ENCODE results near the gene COX7B2. TPM values are rescaled to one million over a fixed set of nuclear protein-coding genes. Genes with fewer than 3 reads are reported as not detected.

COX7B2 gene
- total and polyA plus RNA-seq, 2 of the 4 experiments (the other 2 are of a cell fraction): not detected

DNA sequence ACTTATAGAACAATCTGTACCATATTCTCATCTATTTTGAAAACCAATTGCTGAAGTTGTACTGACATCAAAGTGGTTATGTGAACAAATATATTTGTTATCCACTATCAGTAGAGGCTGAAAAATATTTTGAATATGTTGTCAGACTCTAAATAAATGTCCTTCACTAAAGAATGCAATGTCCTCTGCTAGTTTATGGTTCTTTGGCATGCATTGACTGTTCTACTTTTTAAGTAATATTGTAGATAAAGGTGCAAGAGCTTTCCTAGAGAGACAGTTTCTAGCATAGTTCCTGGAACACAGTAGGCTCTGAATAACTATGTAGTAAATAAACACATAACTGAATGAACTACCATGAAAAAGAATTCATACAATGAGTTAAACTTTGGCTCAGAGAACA is 18.2 kb upstream of the COX7B2 start:
- Histone ChIP-seq H3K4me2 (ENCODE audit: low read depth, low read length) (no peak overlapping the region), H2AK9ac (replicated peaks; ENCODE audit: low read depth, low read length, poor library complexity) (no peak overlapping the region), H2BK15ac (ENCODE audit: low read depth, low read length) (no peak overlapping the region), H4K91ac (ENCODE audit: insufficient read depth, low read depth, low read length) (no peak overlapping the region), H3K4ac (ENCODE audit: low read depth, low read length) (no peak overlapping the region), H4K5ac (ENCODE audit: low read depth, low read length) (no peak overlapping the region), H3K14ac (replicated peaks; ENCODE audit: low read depth, low read length) (no peak overlapping the region), H2AFZ (replicated peaks; ENCODE audit: low read length, poor library complexity) (no peak overlapping the region), H3K56ac (ENCODE audit: extremely low read depth, insufficient read depth, low read length) (no peak overlapping the region), H3K9me1 (ENCODE audit: insufficient read depth, low read length) (0 out of 2 replicates have a peak, but pooled peaks cover 2% of the 10 kb centered on the region), H3K36me3 (ENCODE audit: control insufficient read depth, insufficient read depth, low read length) (no peaks in the 10 kb centered on the region), H3K9me3 (ENCODE audit: control insufficient read depth, insufficient read depth, low read length) (no peaks in the 10 kb centered on the region), H4K20me1 (ENCODE audit: insufficient read depth, low read length) (no peaks in the 10 kb centered on the region), H3K4me1 (ENCODE audit: control insufficient read depth, insufficient read depth, low read length) (peaks cover 1% of the 10 kb centered on the region; the same call in 1 of the 2 replicates), H2AK5ac (ENCODE audit: low read depth, low read length) (no peak overlapping the region), H3K18ac (ENCODE audit: low read depth, low read length) (no peak overlapping the region), H2BK120ac (ENCODE audit: low read depth, low read length) (no peak overlapping the region), H3K27me3 (ENCODE audit: control insufficient read depth, insufficient read depth, low read length) (no peaks in the 10 kb centered on the region), H3K27ac (ENCODE audit: insufficient read depth, low read length) (no peak overlapping the region), H2BK5ac (ENCODE audit: low read depth, low read length, poor library complexity, severe bottlenecking) (no peak overlapping the region), H3K9ac (ENCODE audit: low read depth, low read length) (no peak overlapping the region), H4K8ac (ENCODE audit: low read depth in 2 of 2, low read length in 2 of 2) (no peak overlapping the region), H3K23ac (ENCODE audit: low read depth, low read length) (no peak overlapping the region), H2BK20ac (ENCODE audit: low read depth, low read length) (no peak overlapping the region), H3K79me1 (ENCODE audit: low read depth in 1 of 2, low read length in 2 of 2) (no peaks in the 10 kb centered on the region), H3K4me3 (ENCODE audit: insufficient read depth, low read depth, low read length) (no peak overlapping the region)
- in situ Hi-C loops (cut with MboI; ENCODE audit: low sequenced_read_pairs) (loop anchor here (25.0 kb wide), 1 partner anchor 635 kb away; no protein-coding TSS in a partner anchor), intact Hi-C loops (cut with micrococcal nuclease) (no loop called here), dilution Hi-C loops (cut with HindIII; ENCODE audit: low sequenced_read_pairs, unreplicated experiment) (no loop called here)
- no TSS peak for BruUV-seq (replicated peaks)
- CTCF ChIA-PET: no interaction called here
- TF ChIP-seq FOS (IDR thresholded peaks at IDR 0.05; ENCODE audit: low read depth, low read length) (no peak), CHD1 (IDR thresholded peaks at IDR 0.05; ENCODE audit: low read depth, low read length) (no peak), CEBPB (IDR thresholded peaks at IDR 0.05; ENCODE audit: low read depth, low read length) (no peak), USF2 (IDR thresholded peaks at IDR 0.05; ENCODE audit: low read depth, low read length) (no peak), CTCF (conservative IDR thresholded peaks at IDR 0.05; ENCODE audit: low read depth, low read length) (no peak), BHLHE40 (IDR thresholded peaks at IDR 0.05; ENCODE audit: low read depth, low read length) (no peak), MAZ (IDR thresholded peaks at IDR 0.05; ENCODE audit: borderline replicate concordance, low read depth, low read length) (no peak), ELK1 (IDR thresholded peaks at IDR 0.05; ENCODE audit: borderline replicate concordance, low read depth, low read length) (no peak), RAD21 (IDR thresholded peaks at IDR 0.05; ENCODE audit: low read length) (no peak), MXI1 (IDR thresholded peaks at IDR 0.05; ENCODE audit: borderline replicate concordance, low read depth, low read length) (no peak), NFE2L2 (IDR thresholded peaks at IDR 0.05; ENCODE audit: low read depth, low read length) (no peak), RCOR1 (IDR thresholded peaks at IDR 0.05; ENCODE audit: insufficient replicate concordance, low read length) (no peak)
- ATAC-seq (ENCODE audit: low read depth) (peak; percentile 70), DNase-seq (peak; percentile 25)
- POLR2A ChIA-PET (ENCODE audit: unreplicated experiment): no interaction called here

All from IMR-90 (cell line).